Osteocyte (in vitro differentiated cells): ENCODE data around the gene FAM13C. TPM values are rescaled to one million over a fixed set of nuclear protein-coding genes. Genes with fewer than 3 reads are reported as not detected.

Source experiments
- DNase-seq: peaks from one replicate; pipeline ENCODE4 v3.0.0; 2021; ENCODE audit warnings: mixed read lengths; ENCODE audit not compliant: unreplicated experiment; ENCODE audit errors: extremely low spot score
- H3K27ac Mint-ChIP-seq: one replicate; pipeline ENCODE4 v1.8.0; 2021; ENCODE audit warnings: mild to moderate bottlenecking, mixed read lengths; ENCODE audit not compliant: unreplicated experiment
- H3K27me3 Mint-ChIP-seq: one replicate; pipeline ENCODE4 v1.8.0; 2021; ENCODE audit warnings: mixed read lengths; ENCODE audit not compliant: unreplicated experiment
- H3K36me3 Mint-ChIP-seq: one replicate; pipeline ENCODE4 v1.8.0; 2021; ENCODE audit warnings: mixed read lengths; ENCODE audit not compliant: unreplicated experiment
- H3K4me1 Mint-ChIP-seq: one replicate; pipeline ENCODE4 v1.8.0; 2021; ENCODE audit warnings: mixed read lengths; ENCODE audit not compliant: unreplicated experiment
- H3K4me3 Mint-ChIP-seq: one replicate; pipeline ENCODE4 v1.8.0; 2021; ENCODE audit warnings: mild to moderate bottlenecking, moderate library complexity, mixed read lengths; ENCODE audit not compliant: unreplicated experiment
- H3K9me3 Mint-ChIP-seq: one replicate; pipeline ENCODE4 v1.8.0; 2021; ENCODE audit warnings: mixed read lengths; ENCODE audit not compliant: unreplicated experiment
- CTCF ChIP-seq: fragments of 200-600 bp; sonication (generic); IDR thresholded peaks from 2 replicates; pipeline ENCODE4 v1.5.0; 2021; ENCODE audit warnings: antibody characterized with exemption, mild to moderate bottlenecking, moderate library complexity
- total RNA-seq: library from RNA; stranded (reverse); gene quantifications from 2 replicates; pipeline ENCODE4 v1.2.1, GENCODE V29; 2021

Gene FAM13C
- total RNA-seq, 1 donor from 2014 or later, result 3.2 TPM

GRCh38 chr10:59268460-59268859 is 93.9 kb downstream of the FAM13C start:
- no peaks in the 10 kb centered on the region for H3K36me3 Mint-ChIP-seq
- H3K4me3 Mint-ChIP-seq, result no peak overlapping the region
- H3K27me3 Mint-ChIP-seq, result peaks cover 8% of the 10 kb centered on the region
- DNase-seq, result no peak
- no peaks in the 10 kb centered on the region for H3K4me1 Mint-ChIP-seq
- H3K27ac Mint-ChIP-seq, result no peak overlapping the region
- H3K9me3 Mint-ChIP-seq, result no peaks in the 10 kb centered on the region
- no peak for TF ChIP-seq CTCF

GRCh38 chr10:59266321-59266720 is 96.0 kb downstream of the FAM13C start:
- peaks cover 8% of the 10 kb centered on the region for H3K27me3 Mint-ChIP-seq
- no peaks in the 10 kb centered on the region for H3K9me3 Mint-ChIP-seq
- H3K27ac Mint-ChIP-seq, result no peak overlapping the region
- H3K4me1 Mint-ChIP-seq, result no peaks in the 10 kb centered on the region
- H3K36me3 Mint-ChIP-seq, result no peaks in the 10 kb centered on the region
- TF ChIP-seq CTCF, result no peak
- H3K4me3 Mint-ChIP-seq, result no peak overlapping the region
- DNase-seq, result no peak

GRCh38 chr10:59265141-59265540 is 97.2 kb downstream of the FAM13C start:
- Mint-ChIP-seq H3K27ac (no peak overlapping the region), H3K27me3 (peaks cover 5% of the 10 kb centered on the region), H3K9me3 (no peaks in the 10 kb centered on the region), H3K4me1 (no peaks in the 10 kb centered on the region), H3K36me3 (no peaks in the 10 kb centered on the region), H3K4me3 (no peak overlapping the region)
- no peak for DNase-seq
- no peak for TF ChIP-seq CTCF

GRCh38 chr10:59258890-59259289 is 103.5 kb downstream of the FAM13C start:
- Mint-ChIP-seq H3K4me1 (no peaks in the 10 kb centered on the region), H3K27ac (no peak overlapping the region), H3K9me3 (no peaks in the 10 kb centered on the region), H3K27me3 (peaks cover 14% of the 10 kb centered on the region), H3K4me3 (no peak overlapping the region), H3K36me3 (no peaks in the 10 kb centered on the region)
- TF ChIP-seq CTCF, result no peak
- DNase-seq, result no peak

- H3K36me3 Mint-ChIP-seq, result no peaks in the 10 kb centered on the region
- no peak overlapping the region for H3K27ac Mint-ChIP-seq
- H3K4me1 Mint-ChIP-seq, result no peaks in the 10 kb centered on the region
- no peak for TF ChIP-seq CTCF
- no peaks in the 10 kb centered on the region for H3K9me3 Mint-ChIP-seq
- no peak overlapping the region for H3K4me3 Mint-ChIP-seq
- peaks cover 14% of the 10 kb centered on the region for H3K27me3 Mint-ChIP-seq
- DNase-seq, result no peak
Measured at GRCh38 chr10:59257224-59257623, 105.1 kb downstream of the FAM13C start.
